Breast epithelium (tissue), 3 donors: ENCODE results near the gene STING1.

Experiments
- POLR2A ChIP-seq: fragments of 450-650 bp; IDR thresholded peaks from one replicate; pipeline ENCODE4 v1.6.1; 2016; ENCODE audit warnings: antibody characterized with exemption, mild to moderate bottlenecking, moderate library complexity
- POLR2AphosphoS5 ChIP-seq, 3 donors: sonication (generic); formaldehyde crosslinking; IDR thresholded peaks; one replicate each; pipeline ENCODE4 v1.6.1; 2017; ENCODE audit warnings: antibody characterized with exemption in 3 of 3
- TF ChIP-seq, protein P1 (sequence below), 3 donors: fragments of 450-650 bp; IDR thresholded peaks; one replicate each; pipeline ENCODE4 v1.5.1; 2016 to 2017; ENCODE audit warnings: antibody characterized with exemption in 3 of 3, mild to moderate bottlenecking in 3 of 3, moderate library complexity in 3 of 3

DNA sequence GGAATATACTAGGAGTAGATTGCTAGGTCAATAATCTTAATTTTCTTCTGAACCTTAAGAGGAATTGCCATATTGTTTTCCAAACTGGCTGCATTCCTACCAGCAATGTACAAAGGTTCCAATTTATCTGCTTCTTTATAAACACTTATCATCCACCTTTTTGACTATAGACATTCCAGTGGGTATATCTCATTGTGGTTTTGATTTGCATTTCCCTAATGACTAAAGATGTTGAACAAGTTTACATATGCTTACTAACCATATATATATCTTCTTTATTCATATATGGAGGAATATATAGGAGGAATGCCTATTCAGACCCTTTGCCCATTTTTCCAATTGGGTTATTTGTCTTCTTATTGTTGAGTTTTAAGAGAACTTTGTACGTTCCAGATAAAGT, 50.9 kb downstream of the STING1 start:
- TF ChIP-seq POLR2A (no peak), POLR2AphosphoS5 (IDR thresholded peaks at IDR 0.05) (no peak)
- TF ChIP-seq, protein P1, sequence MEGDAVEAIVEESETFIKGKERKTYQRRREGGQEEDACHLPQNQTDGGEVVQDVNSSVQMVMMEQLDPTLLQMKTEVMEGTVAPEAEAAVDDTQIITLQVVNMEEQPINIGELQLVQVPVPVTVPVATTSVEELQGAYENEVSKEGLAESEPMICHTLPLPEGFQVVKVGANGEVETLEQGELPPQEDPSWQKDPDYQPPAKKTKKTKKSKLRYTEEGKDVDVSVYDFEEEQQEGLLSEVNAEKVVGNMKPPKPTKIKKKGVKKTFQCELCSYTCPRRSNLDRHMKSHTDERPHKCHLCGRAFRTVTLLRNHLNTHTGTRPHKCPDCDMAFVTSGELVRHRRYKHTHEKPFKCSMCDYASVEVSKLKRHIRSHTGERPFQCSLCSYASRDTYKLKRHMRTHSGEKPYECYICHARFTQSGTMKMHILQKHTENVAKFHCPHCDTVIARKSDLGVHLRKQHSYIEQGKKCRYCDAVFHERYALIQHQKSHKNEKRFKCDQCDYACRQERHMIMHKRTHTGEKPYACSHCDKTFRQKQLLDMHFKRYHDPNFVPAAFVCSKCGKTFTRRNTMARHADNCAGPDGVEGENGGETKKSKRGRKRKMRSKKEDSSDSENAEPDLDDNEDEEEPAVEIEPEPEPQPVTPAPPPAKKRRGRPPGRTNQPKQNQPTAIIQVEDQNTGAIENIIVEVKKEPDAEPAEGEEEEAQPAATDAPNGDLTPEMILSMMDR (IDR thresholded peaks at IDR 0.05) = no peak
